BE2C (cell line): ENCODE measurements around the gene PRMT1.

ENCODE experiments used
- DNase-seq: peaks from one replicate; pipeline ENCODE4 v3.0.0-alpha.2; 2020
- H3K27me3 ChIP-seq: fragments of 250-450 bp; sonication (Bioruptor Pico); 2 replicates; pipeline ENCODE4 v1.5.1; 2020; ENCODE audit warnings: mild to moderate bottlenecking
- H3K36me3 ChIP-seq: fragments of 250-450 bp; sonication (Bioruptor Pico); 2 replicates; pipeline ENCODE4 v1.5.1; 2020; ENCODE audit warnings: mild to moderate bottlenecking
- H3K4me1 ChIP-seq: fragments of 250-450 bp; sonication (Bioruptor Pico); 2 replicates; pipeline ENCODE4 v1.5.1; 2020
- H3K4me3 ChIP-seq: 2 replicates; pipeline ENCODE4 v1.5.1; 2011; ENCODE audit warnings: low read depth, low read length
- H3K9me3 ChIP-seq: fragments of 250-450 bp; sonication (Bioruptor Pico); 2 replicates; pipeline ENCODE4 v1.5.1; 2020
- TF ChIP-seq, protein P1 (sequence below): IDR thresholded peaks from 2 replicates; pipeline ENCODE4 v1.5.1; 2012; ENCODE audit warnings: mild to moderate bottlenecking, low read depth, low read length

PRMT1 gene

DNA sequence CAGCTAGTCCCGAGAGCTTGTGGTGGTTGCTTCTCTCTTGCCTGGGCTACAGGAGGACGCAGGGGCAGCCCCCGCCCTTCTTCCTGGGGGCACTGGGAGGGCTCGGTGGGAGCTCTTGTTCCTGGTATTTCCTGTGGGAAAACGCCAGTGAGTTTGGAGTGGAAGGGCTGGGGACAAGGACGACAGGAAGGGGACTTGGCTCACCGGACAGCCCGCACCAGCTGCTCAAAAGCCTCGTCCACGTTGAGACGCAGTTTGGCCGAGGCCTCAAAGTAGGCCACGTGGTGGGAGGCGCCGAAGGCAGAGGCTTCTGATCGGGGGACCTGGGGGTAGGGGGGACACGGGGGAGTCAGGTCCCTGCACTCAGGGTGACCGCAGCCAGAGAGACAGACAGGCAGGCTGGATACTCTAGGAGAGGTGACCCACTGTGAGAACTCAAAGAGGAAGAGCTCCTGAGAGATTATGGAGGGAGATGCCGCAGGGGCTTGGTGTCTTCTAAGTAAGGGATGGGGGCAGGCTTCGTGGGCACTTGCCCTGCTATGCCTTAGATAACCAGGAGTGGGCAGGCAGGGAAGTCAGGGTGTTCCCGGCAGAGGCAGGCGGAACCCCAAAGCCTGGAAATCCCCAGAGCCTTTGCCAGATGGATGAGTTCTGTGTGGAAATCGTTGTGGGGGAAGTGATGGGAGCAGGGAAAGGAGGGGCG lies 41.4 kb upstream of the PRMT1 start:
- Histone ChIP-seq H3K36me3 (no peaks in the 10 kb centered on the region), H3K9me3 (no peaks in the 10 kb centered on the region), H3K4me1 (peaks cover 4% of the 10 kb centered on the region; the same call in 1 of the 2 replicates), H3K4me3 (no peak overlapping the region), H3K27me3 (no peaks in the 10 kb centered on the region)
- no peak for DNase-seq
- TF ChIP-seq, protein P1, sequence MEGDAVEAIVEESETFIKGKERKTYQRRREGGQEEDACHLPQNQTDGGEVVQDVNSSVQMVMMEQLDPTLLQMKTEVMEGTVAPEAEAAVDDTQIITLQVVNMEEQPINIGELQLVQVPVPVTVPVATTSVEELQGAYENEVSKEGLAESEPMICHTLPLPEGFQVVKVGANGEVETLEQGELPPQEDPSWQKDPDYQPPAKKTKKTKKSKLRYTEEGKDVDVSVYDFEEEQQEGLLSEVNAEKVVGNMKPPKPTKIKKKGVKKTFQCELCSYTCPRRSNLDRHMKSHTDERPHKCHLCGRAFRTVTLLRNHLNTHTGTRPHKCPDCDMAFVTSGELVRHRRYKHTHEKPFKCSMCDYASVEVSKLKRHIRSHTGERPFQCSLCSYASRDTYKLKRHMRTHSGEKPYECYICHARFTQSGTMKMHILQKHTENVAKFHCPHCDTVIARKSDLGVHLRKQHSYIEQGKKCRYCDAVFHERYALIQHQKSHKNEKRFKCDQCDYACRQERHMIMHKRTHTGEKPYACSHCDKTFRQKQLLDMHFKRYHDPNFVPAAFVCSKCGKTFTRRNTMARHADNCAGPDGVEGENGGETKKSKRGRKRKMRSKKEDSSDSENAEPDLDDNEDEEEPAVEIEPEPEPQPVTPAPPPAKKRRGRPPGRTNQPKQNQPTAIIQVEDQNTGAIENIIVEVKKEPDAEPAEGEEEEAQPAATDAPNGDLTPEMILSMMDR, result no peak

DNA sequence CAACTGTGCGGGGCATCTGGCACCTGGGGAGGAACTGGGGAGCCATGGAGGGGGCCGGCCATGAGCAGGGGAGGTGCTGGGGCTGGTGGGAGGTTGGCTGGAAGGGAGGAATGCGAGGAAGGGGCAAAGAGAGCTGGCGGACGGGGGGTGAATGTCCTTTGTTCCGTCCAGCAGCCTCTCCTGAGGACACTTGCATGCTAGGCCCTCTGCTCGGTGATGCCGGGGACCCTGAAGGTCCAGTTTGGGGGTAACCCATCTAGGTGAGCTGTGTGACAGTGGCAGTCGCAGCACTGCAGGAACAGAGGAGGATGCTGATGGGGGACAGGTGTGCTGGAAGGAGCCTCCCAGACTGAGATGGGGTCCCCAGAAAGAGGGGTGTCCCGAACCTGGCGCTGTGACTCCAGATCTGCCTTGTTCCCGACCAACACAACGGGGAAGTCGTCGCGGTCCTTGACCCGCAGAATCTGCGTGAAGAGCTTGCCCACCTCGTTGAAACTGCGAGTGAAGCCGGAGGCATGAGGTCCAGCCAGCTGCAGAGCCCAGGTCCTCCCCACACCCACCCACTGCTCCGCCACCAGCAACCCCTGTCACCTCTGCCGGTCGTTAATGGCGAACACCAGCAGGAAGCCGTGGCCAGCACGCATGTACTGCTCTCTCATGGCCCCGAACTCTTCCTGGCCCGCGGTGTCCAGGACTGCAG lies 40.7 kb upstream of the PRMT1 start:
- TF ChIP-seq, protein P1, result no peak
- Histone ChIP-seq H3K9me3 (no peaks in the 10 kb centered on the region), H3K27me3 (no peaks in the 10 kb centered on the region), H3K36me3 (no peaks in the 10 kb centered on the region), H3K4me3 (no peak overlapping the region), H3K4me1 (peaks cover 7% of the 10 kb centered on the region)
- no peak for DNase-seq

DNA sequence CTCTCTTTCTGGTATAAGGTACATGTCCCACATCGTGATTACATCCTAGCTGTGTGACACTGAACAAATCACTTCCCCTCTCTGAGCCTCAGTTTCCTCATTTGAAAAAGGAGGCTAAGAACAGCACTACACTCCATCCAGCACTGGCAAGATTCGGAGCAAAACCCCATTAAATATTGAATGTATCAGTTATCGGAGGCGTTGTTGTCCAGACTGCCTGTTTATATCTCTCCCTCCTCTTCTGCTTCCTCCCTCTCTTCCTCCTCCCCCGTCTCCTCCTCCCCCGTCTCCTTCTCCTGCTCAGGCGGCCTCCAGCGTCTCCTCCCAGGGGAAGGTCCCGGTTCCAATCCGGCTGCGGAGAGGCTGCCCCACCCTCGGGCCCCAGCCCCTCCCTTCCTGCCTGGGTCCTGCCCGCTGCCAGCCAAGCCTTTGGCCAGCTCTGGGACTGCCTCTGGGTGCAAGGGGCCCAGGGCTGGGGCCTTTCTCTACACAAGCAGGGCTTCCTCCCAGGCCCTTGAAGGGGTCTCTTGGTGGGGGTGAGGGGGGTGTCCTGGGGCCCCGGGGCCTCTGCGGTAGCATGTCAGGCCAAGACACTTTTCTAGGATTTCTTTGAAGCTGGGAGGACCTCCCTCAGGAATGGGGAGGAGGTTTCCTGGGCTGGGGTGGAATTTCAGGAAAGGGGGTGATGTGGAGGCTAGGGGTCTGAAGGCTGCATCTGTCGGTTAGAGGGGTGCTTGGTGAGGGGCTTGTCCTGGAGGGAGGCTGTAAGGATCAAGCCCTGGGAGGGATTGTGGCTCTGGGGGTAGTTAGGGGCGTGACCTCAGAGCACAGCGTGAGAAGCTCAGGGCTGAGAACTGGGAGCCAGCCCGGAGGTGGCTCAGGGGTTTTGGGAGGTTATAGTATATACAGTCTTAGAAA lies 39.0 kb upstream of the PRMT1 start:
- Histone ChIP-seq H3K27me3 (no peaks in the 10 kb centered on the region), H3K9me3 (no peaks in the 10 kb centered on the region), H3K36me3 (no peaks in the 10 kb centered on the region), H3K4me3 (no peak overlapping the region), H3K4me1 (peaks cover 8% of the 10 kb centered on the region)
- peak; percentile 53 for DNase-seq
- TF ChIP-seq, protein P1, result no peak

DNA sequence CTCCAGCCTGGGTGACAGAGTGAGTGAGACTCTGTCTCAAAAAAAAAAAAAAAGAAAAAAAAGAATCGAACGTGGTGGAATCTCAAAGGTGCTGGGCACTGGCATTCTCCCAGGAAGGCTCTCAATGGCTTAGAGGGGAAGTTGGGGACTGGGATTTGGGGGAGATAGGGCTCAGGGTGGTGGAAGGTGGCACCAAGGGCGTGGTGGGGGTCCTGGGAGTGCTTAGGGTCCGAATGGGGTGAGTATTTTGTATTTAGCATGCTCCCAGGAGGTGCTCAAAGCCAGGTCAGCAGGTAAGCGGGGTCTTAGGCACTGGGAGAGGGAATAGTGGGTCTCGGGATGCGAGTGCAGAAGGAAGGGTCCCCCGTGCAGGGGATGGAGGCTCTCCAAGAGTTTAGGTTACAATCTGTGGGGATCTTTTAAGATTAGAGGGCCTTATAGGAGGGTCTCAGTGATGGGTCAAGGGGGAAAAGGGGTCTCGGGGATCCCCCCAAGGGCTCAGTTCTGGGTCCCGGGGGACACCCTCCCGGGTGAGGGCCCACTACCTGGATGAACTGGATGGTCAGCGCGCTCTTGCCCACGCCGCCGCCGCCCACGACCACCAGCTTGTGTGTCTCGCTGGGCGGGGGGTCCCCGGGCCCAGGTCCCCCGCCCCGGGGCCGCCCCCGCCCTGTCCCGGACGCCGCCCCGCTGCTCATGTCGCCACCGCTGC lies 37.5 kb upstream of the PRMT1 start:
- H3K9me3 ChIP-seq, result no peaks in the 10 kb centered on the region
- H3K4me3 ChIP-seq, result peak overlapping the region; percentile 49
- peaks cover 8% of the 10 kb centered on the region for H3K4me1 ChIP-seq
- H3K36me3 ChIP-seq, result no peaks in the 10 kb centered on the region; the same call in 1 of the 2 replicates
- no peak for DNase-seq
- H3K27me3 ChIP-seq, result no peaks in the 10 kb centered on the region
- TF ChIP-seq, protein P1, result no peak

DNA sequence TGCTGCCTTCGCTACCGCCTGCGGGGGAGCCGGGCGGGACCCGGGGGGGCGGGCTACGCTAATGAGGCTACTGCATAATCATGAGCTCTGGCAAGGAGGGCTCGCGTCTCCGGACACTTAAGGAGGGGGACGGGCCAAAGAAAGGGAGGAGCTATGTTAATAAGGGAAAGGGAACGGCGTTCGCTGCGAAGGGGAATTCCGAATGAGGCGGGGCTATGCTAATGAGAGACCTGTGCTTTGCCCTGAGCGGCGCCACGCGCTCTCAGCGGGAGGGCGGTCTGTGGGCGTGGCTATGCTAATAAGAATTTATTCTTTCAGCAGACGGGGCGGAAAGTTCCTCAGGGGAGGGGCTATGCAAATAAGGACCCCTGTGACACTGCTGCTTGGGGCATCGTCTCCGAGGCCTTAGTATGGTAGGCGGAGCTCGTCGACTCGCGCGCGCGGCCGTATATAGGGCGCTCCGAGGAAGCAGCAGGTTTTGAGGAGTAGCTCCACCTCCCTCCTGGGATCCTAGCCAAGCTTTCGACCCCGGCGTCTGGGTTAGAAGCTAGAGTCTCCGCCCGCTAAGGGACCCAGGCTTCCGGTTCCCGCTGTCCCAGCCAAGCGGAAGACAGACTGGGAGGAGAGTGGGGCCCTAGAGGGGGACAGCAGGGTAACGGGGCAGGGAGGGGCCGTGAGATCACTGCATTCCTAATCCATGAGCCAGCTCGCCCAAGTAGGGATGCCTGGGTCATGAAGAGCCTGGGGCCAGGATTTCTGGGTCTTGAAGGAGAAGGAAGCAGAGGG lies 36.8 kb upstream of the PRMT1 start, which contains the start of gene RRAS:
Gene RRAS, minus strand, starts transcription at position 31 of the 786 bp plus-strand sequence. CDS start 45 bp downstream, outside the sequence.
- TF ChIP-seq, protein P1, result no peak
- H3K4me1 ChIP-seq, result peaks cover 8% of the 10 kb centered on the region
- H3K4me3 ChIP-seq, result peak within 1 kb of the TSS; percentile 51
- H3K27me3 ChIP-seq, result no peaks in the 10 kb centered on the region
- H3K9me3 ChIP-seq, result no peaks in the 10 kb centered on the region
- H3K36me3 ChIP-seq, result peaks cover 3% of the 10 kb centered on the region; the same call in 1 of the 2 replicates
- DNase-seq, result peak; percentile 100
